Hepatocyte (in vitro differentiated cells): Measurements from ENCODE around the gene GDPGP1. TPM values are rescaled to one million over a fixed set of nuclear protein-coding genes. Genes with fewer than 3 reads are reported as not detected.

Experiments
- DNase-seq: peaks from one replicate; pipeline ENCODE4 v3.0.0-alpha.2; 2016; ENCODE audit warnings: low spot score
- H2AFZ ChIP-seq: fragments of 200-600 bp; sonication (generic); 2 replicates; pipeline ENCODE4 v1.6.0; 2016; ENCODE audit warnings: antibody characterized with exemption, mild to moderate bottlenecking
- H3K27ac ChIP-seq: fragments of 200-600 bp; sonication (generic); 2 replicates; pipeline ENCODE4 v1.5.1; 2016; ENCODE audit warnings: mild to moderate bottlenecking
- H3K27me3 ChIP-seq: fragments of 200-600 bp; sonication (generic); 2 replicates; pipeline ENCODE4 v1.6.1; 2016
- H3K36me3 ChIP-seq: fragments of 200-600 bp; sonication (generic); replicated peaks from 2 replicates; pipeline ENCODE4 v1.5.1; 2016; ENCODE audit warnings: low read depth; ENCODE audit not compliant: insufficient read depth
- H3K4me1 ChIP-seq: fragments of 200-600 bp; sonication (generic); 2 replicates; pipeline ENCODE4 v1.5.1; 2016; ENCODE audit warnings: mild to moderate bottlenecking, moderate library complexity; ENCODE audit not compliant: insufficient read depth
- H3K4me2 ChIP-seq: fragments of 200-600 bp; sonication (generic); 2 replicates; pipeline ENCODE4 v1.6.0; 2016
- H3K4me3 ChIP-seq: fragments of 200-600 bp; sonication (generic); 2 replicates; pipeline ENCODE4 v1.5.1; 2016; ENCODE audit warnings: mild to moderate bottlenecking
- H3K79me2 ChIP-seq: fragments of 200-600 bp; sonication (generic); 2 replicates; pipeline ENCODE4 v1.6.0; 2017; ENCODE audit warnings: mild to moderate bottlenecking
- H3K9me2 ChIP-seq: fragments of 200-600 bp; sonication (generic); replicated peaks from 2 replicates; pipeline ENCODE4 v1.6.0; 2017; ENCODE audit warnings: mild to moderate bottlenecking; ENCODE audit not compliant: insufficient read depth
- H3K9me3 ChIP-seq: fragments of 200-600 bp; sonication (generic); 2 replicates; pipeline ENCODE4 v1.5.1; 2016; ENCODE audit warnings: low read depth, mild to moderate bottlenecking
- H4K20me1 ChIP-seq: fragments of 200-600 bp; sonication (generic); 2 replicates; pipeline ENCODE4 v1.6.0; 2016; ENCODE audit warnings: mild to moderate bottlenecking; ENCODE audit not compliant: insufficient read depth, poor library complexity, severe bottlenecking
- CTCF ChIP-seq: fragments of 200-600 bp; sonication (generic); IDR thresholded peaks from 2 replicates; pipeline ENCODE4 v1.5.1; 2016; ENCODE audit warnings: antibody characterized with exemption, mild to moderate bottlenecking; ENCODE audit not compliant: poor library complexity
- EZH2 ChIP-seq: fragments of 200-600 bp; sonication (generic); IDR thresholded peaks from 2 replicates; pipeline ENCODE4 v1.6.1; 2016; ENCODE audit warnings: antibody characterized with exemption, mild to moderate bottlenecking, borderline replicate concordance
- EZH2phosphoT487 ChIP-seq: fragments of 200-600 bp; sonication (generic); IDR thresholded peaks from one replicate; pipeline ENCODE4 v1.6.1; 2018; ENCODE audit warnings: antibody characterized with exemption, mild to moderate bottlenecking, low read depth, moderate library complexity; ENCODE audit not compliant: unreplicated experiment, severe bottlenecking
- WGBS: methylation state at CpG from one replicate; pipeline ENCODE4 v1.1.6; 2016; ENCODE audit warnings: low lambda C conversion rate; ENCODE audit errors: missing lambda C conversion rate; 5-methylcytosine and 5-hydroxymethylcytosine counted together
- polyA plus RNA-seq: library from polyadenylated mRNA; unstranded; fragments of >200 nt; fragmentation: Nextera tagmentation; extraction: Ambion mirVana; gene quantifications from 2 replicates; pipeline ENCODE4 v1.2.1, GENCODE V29; 2016
- total RNA-seq: library from RNA; depleted of rRNA; stranded (reverse); fragments of >200 nt; gene quantifications from 2 replicates; pipeline ENCODE4 v1.2.3, GENCODE V29; 2014

Gene GDPGP1
- total and polyA plus RNA-seq, 2 experiments from 2014 or later = 0.56 to 6.8 TPM

DNA sequence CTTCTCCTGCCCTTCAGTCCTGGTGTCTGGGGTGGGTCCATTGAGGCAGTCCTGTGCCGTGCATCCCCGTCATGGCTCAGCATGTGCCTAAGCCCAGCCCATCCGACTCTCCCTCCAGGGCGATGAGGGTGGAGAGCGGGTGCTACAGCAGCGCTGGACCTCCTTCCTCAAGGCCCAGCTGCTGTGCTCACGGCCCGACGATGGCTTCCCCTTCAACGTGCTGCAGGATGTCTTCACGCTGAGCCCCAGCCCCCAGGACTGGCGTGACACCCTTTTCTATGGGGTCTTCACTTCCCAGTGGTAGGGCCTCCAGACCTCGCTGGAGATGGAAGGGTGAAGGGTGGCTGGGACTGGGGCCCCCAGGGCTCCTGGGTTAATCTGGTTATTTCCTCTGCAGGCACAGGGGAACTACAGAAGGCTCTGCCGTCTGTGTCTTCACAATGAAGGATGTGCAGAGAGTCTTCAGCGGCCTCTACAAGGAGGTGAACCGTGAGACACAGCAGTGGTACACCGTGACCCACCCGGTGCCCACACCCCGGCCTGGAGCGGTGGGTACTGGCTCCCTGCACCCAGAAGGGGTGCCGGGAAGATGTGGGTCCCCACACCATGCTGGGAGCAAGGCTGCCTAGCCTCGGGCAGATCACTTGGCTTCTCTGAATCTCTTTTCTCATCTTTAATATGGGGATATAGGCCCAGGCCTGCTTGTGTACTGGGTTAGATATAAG lies 10.4 kb upstream of the GDPGP1 start:
- no peaks in the 10 kb centered on the region for H3K9me2 ChIP-seq
- H3K4me3 ChIP-seq = no peak overlapping the region
- 97% methylated on average over 22 of the region's 22 CpGs for WGBS
- H3K9me3 ChIP-seq = no peaks in the 10 kb centered on the region
- H3K4me2 ChIP-seq = no peak overlapping the region
- H3K27me3 ChIP-seq = no peaks in the 10 kb centered on the region
- no peaks in the 10 kb centered on the region for H3K36me3 ChIP-seq
- no peak for TF ChIP-seq EZH2
- no peak for TF ChIP-seq EZH2phosphoT487
- no peak for TF ChIP-seq CTCF
- DNase-seq = no peak
- H3K4me1 ChIP-seq = no peaks in the 10 kb centered on the region
- H4K20me1 ChIP-seq = no peaks in the 10 kb centered on the region
- H2AFZ ChIP-seq = no peak overlapping the region
- H3K79me2 ChIP-seq = no peaks in the 10 kb centered on the region
- H3K27ac ChIP-seq = no peak overlapping the region

DNA sequence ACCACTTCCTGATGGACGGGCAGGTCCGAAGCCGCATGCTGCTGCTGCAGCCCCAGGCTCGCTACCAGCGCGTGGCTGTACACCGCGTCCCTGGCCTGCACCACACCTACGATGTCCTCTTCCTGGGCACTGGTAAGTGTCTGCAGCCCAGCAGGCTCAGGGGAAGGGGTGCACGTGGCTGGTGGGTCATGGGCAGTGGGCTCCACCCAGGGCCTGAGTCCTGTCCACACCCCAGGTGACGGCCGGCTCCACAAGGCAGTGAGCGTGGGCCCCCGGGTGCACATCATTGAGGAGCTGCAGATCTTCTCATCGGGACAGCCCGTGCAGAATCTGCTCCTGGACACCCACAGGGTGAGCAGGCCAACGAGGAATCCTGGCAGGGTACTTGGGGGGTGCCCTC lies 9.0 kb upstream of the GDPGP1 start:
- Histone ChIP-seq H4K20me1 (no peaks in the 10 kb centered on the region), H3K27me3 (no peaks in the 10 kb centered on the region), H3K27ac (no peak overlapping the region), H3K9me3 (no peaks in the 10 kb centered on the region), H3K79me2 (no peaks in the 10 kb centered on the region), H3K36me3 (no peaks in the 10 kb centered on the region), H2AFZ (no peak overlapping the region), H3K9me2 (no peaks in the 10 kb centered on the region), H3K4me2 (no peak overlapping the region), H3K4me1 (no peaks in the 10 kb centered on the region), H3K4me3 (no peak overlapping the region)
- 98% methylated on average over 17 of the region's 17 CpGs for WGBS
- TF ChIP-seq CTCF (no peak), EZH2 (no peak), EZH2phosphoT487 (no peak)
- DNase-seq = no peak

DNA sequence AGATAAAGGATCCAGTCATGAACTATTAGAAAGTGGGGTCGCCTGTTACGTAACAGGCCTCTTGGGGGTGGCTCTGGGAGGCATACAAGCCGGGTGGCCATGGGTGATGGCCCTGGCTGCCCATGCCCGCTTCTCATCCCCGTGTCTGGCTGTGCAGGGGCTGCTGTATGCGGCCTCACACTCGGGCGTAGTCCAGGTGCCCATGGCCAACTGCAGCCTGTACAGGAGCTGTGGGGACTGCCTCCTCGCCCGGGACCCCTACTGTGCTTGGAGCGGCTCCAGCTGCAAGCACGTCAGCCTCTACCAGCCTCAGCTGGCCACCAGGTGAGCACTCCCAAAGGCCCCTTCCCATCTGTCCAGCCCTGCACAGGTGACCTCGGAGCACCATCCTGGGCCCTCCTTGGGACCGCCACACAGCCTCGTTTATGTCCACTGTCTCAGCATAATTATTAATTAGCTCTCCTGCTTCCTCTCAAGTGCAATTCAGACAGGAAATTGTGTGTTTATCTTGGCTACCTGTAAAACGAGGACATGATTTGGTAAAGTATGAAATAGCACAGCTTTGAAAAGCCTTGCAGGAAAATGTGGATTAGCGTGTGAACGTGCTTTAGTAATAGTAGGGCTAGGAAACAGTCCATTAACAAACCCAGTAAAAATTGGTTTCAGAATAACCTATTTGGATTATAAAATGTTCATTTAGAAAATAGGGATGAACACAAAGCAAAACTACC lies 8.3 kb upstream of the GDPGP1 start:
- no peak for DNase-seq
- H3K36me3 ChIP-seq = no peaks in the 10 kb centered on the region
- no peak overlapping the region for H3K4me2 ChIP-seq
- H3K4me1 ChIP-seq = peaks cover 5% of the 10 kb centered on the region
- no peaks in the 10 kb centered on the region for H3K27me3 ChIP-seq
- H3K79me2 ChIP-seq = no peaks in the 10 kb centered on the region
- H2AFZ ChIP-seq = no peak overlapping the region
- no peaks in the 10 kb centered on the region for H3K9me3 ChIP-seq
- TF ChIP-seq EZH2phosphoT487 (no peak), CTCF (no peak), EZH2 (no peak)
- no peak overlapping the region for H3K27ac ChIP-seq
- H3K4me3 ChIP-seq = no peak overlapping the region
- no peaks in the 10 kb centered on the region for H3K9me2 ChIP-seq
- H4K20me1 ChIP-seq = no peaks in the 10 kb centered on the region
- WGBS = 93% methylated on average over 17 of the region's 18 CpGs
